ENCODE measurements around the gene GOLGA8J. TPM values are rescaled to one million over a fixed set of nuclear protein-coding genes. Genes with fewer than 3 reads are reported as not detected.
"Not testable (repeated sequence)": the region's sequence is repeated elsewhere in the genome, so short reads cannot be mapped to it uniquely, and the experiment has no call there.

Gene GOLGA8J, protein sequence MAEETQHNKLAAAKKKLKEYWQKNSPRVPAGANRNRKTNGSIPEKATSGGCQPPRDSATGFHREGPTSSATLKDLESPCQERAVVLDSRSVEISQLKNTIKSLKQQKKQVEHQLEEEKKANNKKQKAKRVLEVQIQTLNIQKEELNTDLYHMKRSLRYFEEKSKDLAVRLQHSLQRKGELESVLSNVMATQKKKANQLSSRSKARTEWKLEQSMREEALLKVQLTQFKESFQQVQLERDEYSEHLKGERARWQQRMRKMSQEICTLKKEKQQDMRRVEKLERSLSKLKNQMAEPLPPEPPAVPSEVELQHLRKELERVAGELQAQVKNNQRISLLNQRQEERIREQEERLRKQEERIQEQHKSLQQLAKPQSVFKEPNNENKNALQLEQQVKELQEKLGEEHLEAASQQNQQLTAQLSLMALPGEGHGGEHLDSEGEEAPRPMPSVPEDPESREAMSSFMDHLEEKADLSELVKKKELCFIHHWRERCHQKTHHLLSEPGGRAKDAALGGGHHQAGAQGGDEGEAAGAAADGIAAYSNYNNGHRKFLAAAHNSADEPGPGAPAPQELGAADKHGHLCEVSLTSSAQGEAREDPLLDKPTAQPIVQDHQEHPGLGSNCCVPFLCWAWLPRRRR
- not detected in 2 replicates for polyA plus RNA-seq (2012; rRNA removed)
- not detected in 2 replicates for polyA plus RNA-seq (2012; cell fraction: cytosol; rRNA removed)
- polyA plus RNA-seq (2012; cell fraction: nucleus; rRNA removed): not detected in 2 replicates

DNA sequence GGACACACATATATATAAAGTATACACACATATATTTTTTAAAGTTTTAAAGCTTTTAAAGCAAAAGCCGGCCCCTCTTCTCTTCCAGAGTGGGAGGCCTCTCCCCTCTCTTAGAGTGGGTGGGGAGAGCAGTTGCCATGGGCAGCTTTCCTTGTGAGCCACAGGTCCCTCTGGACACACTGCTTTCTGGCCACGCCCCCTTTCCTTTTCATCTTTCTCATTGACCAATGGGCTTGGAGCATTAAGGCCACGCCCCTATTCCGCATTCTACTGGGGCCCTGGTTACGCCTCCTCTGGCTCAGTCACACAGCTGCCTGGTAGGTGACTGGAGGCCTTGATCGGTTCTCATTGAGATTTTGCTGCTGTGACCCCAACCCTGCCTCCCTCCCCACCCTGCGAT lies at the start of gene GOLGA8J:
Gene GOLGA8J (plus strand): TSS at position 301 of the 400 bp plus-strand sequence. CDS start 98 bp downstream, at position 399.
- H3K4me2 ChIP-seq; H3K27me3 ChIP-seq (ENCODE audit: insufficient read depth); H3F3A ChIP-seq (replicated peaks; ENCODE audit: insufficient read depth); H3K4me3 ChIP-seq (ENCODE audit: low read depth in 2 of 2, low read length in 1 of 2); H3K79me2 ChIP-seq (ENCODE audit: insufficient read depth); H4K20me1 ChIP-seq (ENCODE audit: insufficient read depth); H3K36me3 ChIP-seq (replicated peaks in 1 of 2; ENCODE audit: control insufficient read depth in 1 of 2, insufficient read depth in 2 of 2, low read length in 1 of 2); H3K9me3 ChIP-seq; H3K4me1 ChIP-seq (ENCODE audit: control insufficient read depth in 1 of 2, insufficient read depth in 2 of 2, low read depth in 1 of 2, low read length in 1 of 2); POLR2A ChIA-PET; DNase-seq; CTCF ChIA-PET; H3K9ac ChIP-seq; H3K27ac ChIP-seq (ENCODE audit: low read depth in 2 of 2, low read length in 1 of 2); H2AFZ ChIP-seq (ENCODE audit: low read depth); H3K9me2 ChIP-seq: not testable (repeated sequence)
- WGBS (ENCODE audit: low lambda C conversion rate): no CpG with 5 or more reads among the region's 7 CpGs

DNA sequence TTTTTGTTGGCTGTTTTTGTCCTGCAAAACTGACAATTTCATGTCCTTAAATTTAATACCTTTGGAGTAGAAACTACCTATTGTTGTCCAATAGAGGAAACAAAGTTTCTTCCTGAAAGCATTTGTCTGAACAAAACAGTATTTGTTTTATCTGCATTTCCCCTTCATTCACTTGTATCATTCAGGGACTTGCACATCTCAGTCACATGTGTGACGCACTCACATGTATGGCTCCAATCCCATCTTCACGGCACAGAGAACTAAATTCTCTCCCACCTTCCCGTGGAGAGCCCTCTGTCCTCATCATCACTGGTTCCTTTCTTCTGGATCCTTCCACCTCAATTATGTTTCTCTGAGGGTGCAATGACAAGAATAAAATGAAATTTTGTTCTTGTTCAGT lies 49.5 kb upstream of the GOLGA8J start:
- H3K4me2 ChIP-seq: no peak overlapping the region
- no peaks in the 10 kb centered on the region for H3K4me1 ChIP-seq (ENCODE audit: control insufficient read depth in 1 of 2, insufficient read depth in 2 of 2, low read depth in 1 of 2, low read length in 1 of 2)
- no peak overlapping the region for H3K27ac ChIP-seq (ENCODE audit: low read depth in 2 of 2, low read length in 1 of 2)
- no peaks in the 10 kb centered on the region for H3K9me2 ChIP-seq
- 58% methylated on average over 3 of the region's 3 CpGs for WGBS (ENCODE audit: low lambda C conversion rate)
- no peak for TF ChIP-seq SIN3A (IDR thresholded peaks at IDR 0.05; ENCODE audit: borderline replicate concordance, low read depth, low read length)
- no peak for TF ChIP-seq EZH2phosphoT487 (IDR thresholded peaks at IDR 0.05; ENCODE audit: borderline replicate concordance, low read depth)
- no peak for TF ChIP-seq TCF12 (IDR thresholded peaks at IDR 0.05)
- TF ChIP-seq RXRA (IDR thresholded peaks at IDR 0.05; ENCODE audit: borderline replicate concordance, low read depth): no peak
- no peak for TF ChIP-seq CHD2 (IDR thresholded peaks at IDR 0.05; ENCODE audit: low read length, partially characterized antibody)
- TF ChIP-seq RFX5 (IDR thresholded peaks at IDR 0.05; ENCODE audit: low read length): no peak
- no peak for TF ChIP-seq MXI1 (IDR thresholded peaks at IDR 0.05; ENCODE audit: low read depth, low read length)
- TF ChIP-seq GATA2 (CRISPR knock-in tag; IDR thresholded peaks at IDR 0.05): no peak
- no peak for TF ChIP-seq NRF1 (IDR thresholded peaks at IDR 0.05; ENCODE audit: low read depth, low read length)
- TF ChIP-seq TAF1 (IDR thresholded peaks at IDR 0.05; ENCODE audit: borderline replicate concordance, low read depth, low read length): no peak
- TF ChIP-seq MEF2A (IDR thresholded peaks at IDR 0.05; ENCODE audit: borderline replicate concordance, low read depth): no peak
- TF ChIP-seq, protein P1, sequence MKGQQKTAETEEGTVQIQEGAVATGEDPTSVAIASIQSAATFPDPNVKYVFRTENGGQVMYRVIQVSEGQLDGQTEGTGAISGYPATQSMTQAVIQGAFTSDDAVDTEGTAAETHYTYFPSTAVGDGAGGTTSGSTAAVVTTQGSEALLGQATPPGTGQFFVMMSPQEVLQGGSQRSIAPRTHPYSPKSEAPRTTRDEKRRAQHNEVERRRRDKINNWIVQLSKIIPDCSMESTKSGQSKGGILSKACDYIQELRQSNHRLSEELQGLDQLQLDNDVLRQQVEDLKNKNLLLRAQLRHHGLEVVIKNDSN (IDR thresholded peaks at IDR 0.05; ENCODE audit: borderline replicate concordance, low read depth): no peak
- no peak for TF ChIP-seq FOXJ3 (CRISPR knock-in tag; IDR thresholded peaks at IDR 0.05)
- TF ChIP-seq RCOR1 (IDR thresholded peaks at IDR 0.05; ENCODE audit: low read length): no peak
- TF ChIP-seq, protein P2, sequence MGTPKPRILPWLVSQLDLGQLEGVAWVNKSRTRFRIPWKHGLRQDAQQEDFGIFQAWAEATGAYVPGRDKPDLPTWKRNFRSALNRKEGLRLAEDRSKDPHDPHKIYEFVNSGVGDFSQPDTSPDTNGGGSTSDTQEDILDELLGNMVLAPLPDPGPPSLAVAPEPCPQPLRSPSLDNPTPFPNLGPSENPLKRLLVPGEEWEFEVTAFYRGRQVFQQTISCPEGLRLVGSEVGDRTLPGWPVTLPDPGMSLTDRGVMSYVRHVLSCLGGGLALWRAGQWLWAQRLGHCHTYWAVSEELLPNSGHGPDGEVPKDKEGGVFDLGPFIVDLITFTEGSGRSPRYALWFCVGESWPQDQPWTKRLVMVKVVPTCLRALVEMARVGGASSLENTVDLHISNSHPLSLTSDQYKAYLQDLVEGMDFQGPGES (IDR thresholded peaks at IDR 0.05; ENCODE audit: low read depth, low read length): no peak
- TF ChIP-seq RAD21 (IDR thresholded peaks at IDR 0.05; ENCODE audit: low read length): no peak
- no peaks in the 10 kb centered on the region for H3F3A ChIP-seq (replicated peaks; ENCODE audit: insufficient read depth)
- H3K4me3 ChIP-seq (ENCODE audit: low read depth in 2 of 2, low read length in 1 of 2): no peak overlapping the region
- H2AFZ ChIP-seq (ENCODE audit: low read depth): no peak overlapping the region
- H3K36me3 ChIP-seq (replicated peaks in 1 of 2; ENCODE audit: control insufficient read depth in 1 of 2, insufficient read depth in 2 of 2, low read length in 1 of 2): no peaks in the 10 kb centered on the region
- H4K20me1 ChIP-seq (ENCODE audit: insufficient read depth): no peaks in the 10 kb centered on the region
- H3K27me3 ChIP-seq (ENCODE audit: insufficient read depth): no peaks in the 10 kb centered on the region
- ChIA-PET CTCF (interaction anchor here (1.8 kb wide), 1 partner anchor 10 kb away, joined by 7 read pairs; no protein-coding TSS in a partner anchor), POLR2A (no interaction called here)
- H3K9ac ChIP-seq: no peak overlapping the region
- no peak for DNase-seq
- H3K79me2 ChIP-seq (ENCODE audit: insufficient read depth): no peaks in the 10 kb centered on the region
- H3K9me3 ChIP-seq: no peaks in the 10 kb centered on the region
